SK-N-SH (cell line): ENCODE results near the gene MTHFD1L. TPM values are rescaled to one million over a fixed set of nuclear protein-coding genes. Genes with fewer than 3 reads are reported as not detected.

Experiments
- CTCF ChIA-PET: fragments of 300-600, 350-600 bp; formaldehyde crosslinking; extraction: SDS; loops from one replicate; lab custom pipeline; 2021; lab: Yijun Ruan, JAX
- POLR2A ChIA-PET: fragments of 350-600 bp; sonication (Branson Sonifier 250); formaldehyde crosslinking; extraction: SDS; loops from one replicate; lab custom pipeline; 2020; ENCODE audit warnings: antibody characterized with exemption, inconsistent platforms; lab: Yijun Ruan, JAX
- DNase-seq: peaks from one replicate; pipeline ENCODE4 v3.0.0; 2012
- H2AFZ ChIP-seq: fragments of 200-600 bp; sonication (generic); 2 replicates; pipeline ENCODE4 v1.8.1; 2016; ENCODE audit warnings: antibody characterized with exemption, mild to moderate bottlenecking, low read depth
- H3F3A ChIP-seq: fragments of 200-600 bp; sonication (generic); replicated peaks from 2 replicates; pipeline ENCODE3; 2016; ENCODE audit warnings: antibody characterized with exemption, mild to moderate bottlenecking; ENCODE audit not compliant: insufficient read depth
- H3K27ac ChIP-seq, 2 experiments: fragments of 200-500 bp in 1 of 2; fragments of 200-600 bp in 1 of 2; sonication (Bioruptor generic) in 1 of 2; sonication (generic), shearing (Covaris generic) in 1 of 2; 2 replicates each; pipeline versions ENCODE4 v1.5.1 to v1.6.1; 2014 to 2016; ENCODE audit warnings: low read depth in 2 of 2, inconsistent platforms in 1 of 2, low read length in 1 of 2, mild to moderate bottlenecking in 1 of 2, mixed read lengths in 1 of 2
- H3K27me3 ChIP-seq: fragments of 200-600 bp; sonication (generic), shearing (Covaris generic); 2 replicates; pipeline ENCODE4 v1.6.1; 2016; ENCODE audit warnings: mixed run types; ENCODE audit not compliant: insufficient read depth
- H3K36me3 ChIP-seq, 2 experiments: fragments of 200-500 bp in 1 of 2; fragments of 200-600 bp in 1 of 2; sonication (Bioruptor generic) in 1 of 2; sonication (generic) in 1 of 2; replicated peaks in 1 of 2; 2 replicates each; pipeline versions ENCODE3 to v1.5.1; 2014 to 2016; ENCODE audit warnings: low read length in 1 of 2, mild to moderate bottlenecking in 1 of 2; ENCODE audit not compliant: insufficient read depth in 2 of 2, control insufficient read depth in 1 of 2
- H3K4me1 ChIP-seq, 2 experiments: fragments of 200-500 bp in 1 of 2; fragments of 200-600 bp in 1 of 2; sonication (Bioruptor generic) in 1 of 2; sonication (generic), shearing (Covaris generic) in 1 of 2; 2 replicates each; pipeline versions ENCODE4 v1.5.1 to v1.6.1; 2014 to 2016; ENCODE audit warnings: low read depth in 1 of 2, low read length in 1 of 2, mixed run types in 1 of 2; ENCODE audit not compliant: insufficient read depth in 2 of 2, control insufficient read depth in 1 of 2
- H3K4me2 ChIP-seq: fragments of 200-600 bp; sonication (generic), shearing (Covaris generic); 2 replicates; pipeline ENCODE4 v1.6.1; 2017; ENCODE audit warnings: mixed run types
- H3K4me3 ChIP-seq, 2 experiments: fragments of 200-500 bp in 1 of 2; fragments of 200-600 bp in 1 of 2; sonication (Bioruptor generic) in 1 of 2; sonication (generic), shearing (Covaris generic) in 1 of 2; 2 replicates each; pipeline versions ENCODE4 v1.5.1 to v1.8.1; 2014 to 2016; ENCODE audit warnings: low read depth in 2 of 2, inconsistent platforms in 1 of 2, low read length in 1 of 2, mild to moderate bottlenecking in 1 of 2, mixed read lengths in 1 of 2, moderate library complexity in 1 of 2
- H3K79me2 ChIP-seq: fragments of 200-600 bp; sonication (generic); 2 replicates; pipeline ENCODE4 v1.8.1; 2017; ENCODE audit warnings: mild to moderate bottlenecking; ENCODE audit not compliant: insufficient read depth
- H3K9ac ChIP-seq: fragments of 200-600 bp; sonication (generic); 2 replicates; pipeline ENCODE4 v1.6.1; 2017; ENCODE audit warnings: mixed run types
- H3K9me2 ChIP-seq: fragments of 200-600 bp; sonication (generic); 2 replicates; pipeline ENCODE4 v1.6.1; 2017; ENCODE audit warnings: mixed run types
- H3K9me3 ChIP-seq: fragments of 200-600 bp; sonication (generic); 2 replicates; pipeline ENCODE4 v1.6.1; 2017; ENCODE audit warnings: mixed run types, mild to moderate bottlenecking, moderate library complexity
- H4K20me1 ChIP-seq: fragments of 200-600 bp; sonication (generic); 2 replicates; pipeline ENCODE4 v1.6.1; 2017; ENCODE audit warnings: mild to moderate bottlenecking, mixed run types; ENCODE audit not compliant: insufficient read depth
- CHD2 ChIP-seq: fragments of 150-350 bp; IDR thresholded peaks from 2 replicates; pipeline ENCODE4 v1.6.1; 2018; ENCODE audit warnings: low read length; ENCODE audit not compliant: partially characterized antibody
- EP300 ChIP-seq, 2 experiments: IDR thresholded peaks; 2 replicates each; pipeline versions ENCODE4 v1.4.0 to v1.6.1; 2012; ENCODE audit warnings: borderline replicate concordance in 1 of 2, low read depth in 1 of 2, low read length in 1 of 2
- EZH2phosphoT487 ChIP-seq: fragments of 200-600 bp; sonication (generic); IDR thresholded peaks from 2 replicates; pipeline ENCODE4 v1.6.1; 2017; ENCODE audit warnings: low read depth, mixed run types, mild to moderate bottlenecking, antibody characterized with exemption, moderate library complexity, borderline replicate concordance
- FOXJ3 ChIP-seq: sonication (generic); formaldehyde crosslinking; IDR thresholded peaks from 2 replicates; pipeline ENCODE4 v1.5.1; 2020; ENCODE audit warnings: mild to moderate bottlenecking, missing genetic modification reagents
- GABPA ChIP-seq: IDR thresholded peaks from 2 replicates; pipeline ENCODE4 v1.4.0; 2012; ENCODE audit warnings: low read depth, mild to moderate bottlenecking
- MEF2A ChIP-seq: IDR thresholded peaks from 2 replicates; pipeline ENCODE4 v1.4.0; 2012; ENCODE audit warnings: low read depth, borderline replicate concordance
- NFIC ChIP-seq: IDR thresholded peaks from 2 replicates; pipeline ENCODE4 v1.4.0; 2012; ENCODE audit warnings: borderline replicate concordance
- RAD21 ChIP-seq: IDR thresholded peaks from 2 replicates; pipeline ENCODE4 v1.6.1; 2012; ENCODE audit warnings: mild to moderate bottlenecking, low read length
- SIN3A ChIP-seq: IDR thresholded peaks from 2 replicates; pipeline ENCODE4 v1.6.1; 2012; ENCODE audit warnings: low read depth, mild to moderate bottlenecking, low read length, moderate library complexity, borderline replicate concordance
- TAF1 ChIP-seq: IDR thresholded peaks from 2 replicates; pipeline ENCODE4 v1.6.1; 2012; ENCODE audit warnings: low read depth, mild to moderate bottlenecking, low read length, moderate library complexity, borderline replicate concordance
- TCF12 ChIP-seq: IDR thresholded peaks from 2 replicates; pipeline ENCODE4 v1.4.0; 2012
- WGBS: methylation state at CpG from one replicate; pipeline ENCODE4 v1.1.6; 2017; ENCODE audit warnings: low lambda C conversion rate; 5-methylcytosine and 5-hydroxymethylcytosine counted together
- polyA plus RNA-seq, 3 experiments: library from polyadenylated mRNA; depleted of rRNA; stranded (reverse); fragments of >200 nt; gene quantifications; 2 replicates each; pipeline ENCODE4 v1.2.3, GENCODE V29; 2012
- TF ChIP-seq, protein P1 (sequence below): fragments of 150-350 bp; IDR thresholded peaks from 2 replicates; pipeline ENCODE4 v1.6.1; 2016; ENCODE audit warnings: mild to moderate bottlenecking, low read depth, low read length
- TF ChIP-seq, protein P2 (sequence below): fragments of 150-350 bp; IDR thresholded peaks from 2 replicates; pipeline ENCODE4 v1.6.1; 2017; ENCODE audit warnings: antibody characterized with exemption, low read length, low read depth, borderline replicate concordance
- TF ChIP-seq, protein P3 (sequence below): IDR thresholded peaks from 2 replicates; pipeline ENCODE4; 2012
- TF ChIP-seq, protein P4 (sequence below): IDR thresholded peaks from 2 replicates; pipeline ENCODE4 v1.4.0; 2012; ENCODE audit warnings: low read depth

Gene MTHFD1L
- polyA plus RNA-seq, 1 of the 3 experiments (the other 2 are of a cell fraction): 37.0 TPM

DNA sequence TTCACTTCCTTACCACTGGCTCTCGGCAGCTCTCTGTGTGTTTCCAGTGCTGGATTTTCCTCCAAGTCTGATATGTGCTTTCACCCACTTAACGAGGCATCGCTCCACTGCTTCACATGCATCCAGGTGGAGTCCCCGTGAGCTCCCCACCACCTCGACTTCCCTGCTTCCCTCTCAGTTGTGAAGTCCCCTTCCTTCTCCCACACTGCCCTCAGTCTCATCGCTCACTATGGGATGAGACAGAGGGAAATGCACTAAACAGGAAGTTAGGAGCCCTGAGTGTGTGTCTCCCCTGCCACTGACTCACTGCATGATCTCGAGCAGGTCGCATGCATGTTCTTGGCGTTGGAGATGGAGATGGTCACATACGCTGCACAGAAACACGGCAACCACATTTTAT is 84.0 kb downstream of the MTHFD1L start:
- TF ChIP-seq, protein P1, sequence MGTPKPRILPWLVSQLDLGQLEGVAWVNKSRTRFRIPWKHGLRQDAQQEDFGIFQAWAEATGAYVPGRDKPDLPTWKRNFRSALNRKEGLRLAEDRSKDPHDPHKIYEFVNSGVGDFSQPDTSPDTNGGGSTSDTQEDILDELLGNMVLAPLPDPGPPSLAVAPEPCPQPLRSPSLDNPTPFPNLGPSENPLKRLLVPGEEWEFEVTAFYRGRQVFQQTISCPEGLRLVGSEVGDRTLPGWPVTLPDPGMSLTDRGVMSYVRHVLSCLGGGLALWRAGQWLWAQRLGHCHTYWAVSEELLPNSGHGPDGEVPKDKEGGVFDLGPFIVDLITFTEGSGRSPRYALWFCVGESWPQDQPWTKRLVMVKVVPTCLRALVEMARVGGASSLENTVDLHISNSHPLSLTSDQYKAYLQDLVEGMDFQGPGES: no peak
- TF ChIP-seq RAD21 (no peak), NFIC (no peak), TAF1 (no peak), FOXJ3 (CRISPR knock-in tag) (no peak), GABPA (no peak), EP300 (IDR thresholded peaks at IDR 0.05; ENCODE audit: borderline replicate concordance in 1 of 2, low read depth in 1 of 2, low read length in 1 of 2) (no peak), CHD2 (no peak), MEF2A (no peak), EZH2phosphoT487 (no peak)
- TF ChIP-seq, protein P2, sequence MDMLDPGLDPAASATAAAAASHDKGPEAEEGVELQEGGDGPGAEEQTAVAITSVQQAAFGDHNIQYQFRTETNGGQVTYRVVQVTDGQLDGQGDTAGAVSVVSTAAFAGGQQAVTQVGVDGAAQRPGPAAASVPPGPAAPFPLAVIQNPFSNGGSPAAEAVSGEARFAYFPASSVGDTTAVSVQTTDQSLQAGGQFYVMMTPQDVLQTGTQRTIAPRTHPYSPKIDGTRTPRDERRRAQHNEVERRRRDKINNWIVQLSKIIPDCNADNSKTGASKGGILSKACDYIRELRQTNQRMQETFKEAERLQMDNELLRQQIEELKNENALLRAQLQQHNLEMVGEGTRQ: no peak
- TF ChIP-seq, protein P3, sequence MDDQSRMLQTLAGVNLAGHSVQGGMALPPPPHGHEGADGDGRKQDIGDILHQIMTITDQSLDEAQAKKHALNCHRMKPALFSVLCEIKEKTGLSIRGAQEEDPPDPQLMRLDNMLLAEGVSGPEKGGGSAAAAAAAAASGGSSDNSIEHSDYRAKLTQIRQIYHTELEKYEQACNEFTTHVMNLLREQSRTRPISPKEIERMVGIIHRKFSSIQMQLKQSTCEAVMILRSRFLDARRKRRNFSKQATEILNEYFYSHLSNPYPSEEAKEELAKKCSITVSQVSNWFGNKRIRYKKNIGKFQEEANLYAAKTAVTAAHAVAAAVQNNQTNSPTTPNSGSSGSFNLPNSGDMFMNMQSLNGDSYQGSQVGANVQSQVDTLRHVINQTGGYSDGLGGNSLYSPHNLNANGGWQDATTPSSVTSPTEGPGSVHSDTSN: no peak
- TF ChIP-seq, protein P4, sequence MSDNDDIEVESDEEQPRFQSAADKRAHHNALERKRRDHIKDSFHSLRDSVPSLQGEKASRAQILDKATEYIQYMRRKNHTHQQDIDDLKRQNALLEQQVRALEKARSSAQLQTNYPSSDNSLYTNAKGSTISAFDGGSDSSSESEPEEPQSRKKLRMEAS: no peak
- Histone ChIP-seq H2AFZ (no peak overlapping the region), H4K20me1 (no peaks in the 10 kb centered on the region), H3K4me1 (no peaks in the 10 kb centered on the region), H3K36me3 (peaks cover 40 to 67% of the 10 kb centered on the region in 2 experiments), H3K4me2 (no peak overlapping the region), H3K4me3 (no peak overlapping the region), H3K27me3 (no peaks in the 10 kb centered on the region), H3K27ac (no peak overlapping the region), H3K9me2 (no peaks in the 10 kb centered on the region), H3K79me2 (no peaks in the 10 kb centered on the region), H3K9ac (no peak overlapping the region), H3K9me3 (no peaks in the 10 kb centered on the region), H3F3A (peaks cover 8% of the 10 kb centered on the region)
- 93% methylated on average over 11 of the region's 11 CpGs for WGBS
- CTCF ChIA-PET: interaction anchor here (1.4 kb wide), 1 partner anchor 374 kb away, joined by 3 read pairs; no protein-coding TSS in a partner anchor
- DNase-seq: no peak
- POLR2A ChIA-PET: no interaction called here

DNA sequence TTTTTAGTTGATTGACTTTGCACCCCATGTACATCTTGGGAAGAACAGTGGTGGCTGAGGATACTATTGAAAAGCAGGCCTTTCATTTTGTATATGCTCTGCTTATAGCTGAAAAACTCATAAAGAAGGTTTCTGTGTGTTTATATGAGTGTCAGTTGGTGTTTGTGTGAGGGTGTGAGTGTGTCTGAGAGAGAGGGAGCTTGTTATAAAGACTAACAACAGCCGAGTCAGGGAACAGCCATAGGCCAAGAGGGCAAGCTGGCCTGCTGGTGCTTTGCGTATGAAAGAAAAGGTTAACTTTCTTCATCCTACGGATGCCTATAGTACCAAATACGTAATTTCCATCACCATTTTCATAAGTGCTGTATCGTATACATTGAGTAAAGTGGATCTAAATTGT is 88.3 kb downstream of the MTHFD1L start:
- H3K9me3 ChIP-seq: no peaks in the 10 kb centered on the region
- peaks cover 57 to 69% of the 10 kb centered on the region in 2 experiments for H3K36me3 ChIP-seq
- no peak overlapping the region; a peak in 1 of 4 replicates for H3K27ac ChIP-seq
- H2AFZ ChIP-seq: no peak overlapping the region
- no peaks in the 10 kb centered on the region for H3K27me3 ChIP-seq
- no peaks in the 10 kb centered on the region for H4K20me1 ChIP-seq
- H3K79me2 ChIP-seq: no peaks in the 10 kb centered on the region
- H3K4me3 ChIP-seq: no peak overlapping the region
- no peak overlapping the region for H3K9ac ChIP-seq
- no peak overlapping the region for H3K4me2 ChIP-seq
- no peak for TF ChIP-seq SIN3A
- TF ChIP-seq, protein P4: no peak
- TF ChIP-seq TCF12: no peak
- H3K9me2 ChIP-seq: no peaks in the 10 kb centered on the region
- CTCF ChIA-PET: interaction anchor here (1.0 kb wide), 1 partner anchor 371 kb away, joined by 4 read pairs; no protein-coding TSS in a partner anchor
- H3F3A ChIP-seq: no peaks in the 10 kb centered on the region
- 95% methylated on average over 5 of the region's 5 CpGs for WGBS
- POLR2A ChIA-PET: interaction anchor here (0.5 kb wide), 1 partner anchor 133 kb away, joined by 3 read pairs; no protein-coding TSS in a partner anchor
- DNase-seq: no peak
- no peaks in the 10 kb centered on the region for H3K4me1 ChIP-seq
